HL-60 (cell line): ENCODE measurements around the gene SLC7A10.

Experiments used
- DNase-seq, 2 experiments: peaks; one replicate each; pipeline ENCODE4 v3.0.0-alpha.2; 2010 to 2020; ENCODE audit warnings: low read depth in 1 of 2, low spot score in 1 of 2
- H3K27ac ChIP-seq: fragments of 250-450 bp; sonication (Bioruptor Pico); replicated peaks from 2 replicates; pipeline ENCODE4 v1.5.1; 2020; ENCODE audit warnings: mild to moderate bottlenecking, moderate library complexity
- H3K27me3 ChIP-seq: fragments of 250-450 bp; sonication (Bioruptor Pico); 2 replicates; pipeline ENCODE4 v1.5.1; 2021; ENCODE audit warnings: mild to moderate bottlenecking, moderate library complexity; ENCODE audit not compliant: insufficient read depth, poor library complexity, severe bottlenecking
- H3K4me3 ChIP-seq: replicated peaks from 2 replicates; pipeline ENCODE4 v1.5.1; 2011; ENCODE audit warnings: mild to moderate bottlenecking, control low read depth, low read length; ENCODE audit not compliant: insufficient read depth
- CTCF ChIP-seq: IDR thresholded peaks from one replicate; pipeline ENCODE4 v1.5.1; 2011; ENCODE audit warnings: low read length, control low read depth, inconsistent platforms; ENCODE audit not compliant: insufficient read depth
- GABPA ChIP-seq: IDR thresholded peaks from 2 replicates; pipeline ENCODE4 v1.6.1; 2012; ENCODE audit warnings: low read depth
- POLR2AphosphoS5 ChIP-seq: IDR thresholded peaks from 2 replicates; pipeline ENCODE4 v1.6.1; 2012; ENCODE audit warnings: low read depth
- REST ChIP-seq: IDR thresholded peaks from 2 replicates; pipeline ENCODE4 v1.6.1; 2012; ENCODE audit warnings: low read depth; ENCODE audit not compliant: insufficient replicate concordance
- SPI1 ChIP-seq: IDR thresholded peaks from 2 replicates; pipeline ENCODE4 v1.6.1; 2012; ENCODE audit warnings: low read depth, mild to moderate bottlenecking, borderline replicate concordance

The SLC7A10 gene

GRCh38 chr19:33273065-33273736 lies 47.6 kb upstream of the SLC7A10 start:
- TF ChIP-seq CTCF (no peak), REST (no peak), SPI1 (no peak), GABPA (no peak), POLR2AphosphoS5 (no peak)
- no peaks in the 10 kb centered on the region for H3K27me3 ChIP-seq
- 0 out of 2 replicates have a peak overlapping the region, but pooled peaks have one; percentile 17 for H3K4me3 ChIP-seq
- H3K27ac ChIP-seq, result peak overlapping the region; percentile 88
- peak in 1 of 2 experiments; percentile 43 for DNase-seq

- H3K27ac ChIP-seq, result peak overlapping the region; percentile 47
- TF ChIP-seq CTCF (no peak), POLR2AphosphoS5 (no peak), GABPA (no peak), REST (no peak), SPI1 (no peak)
- DNase-seq, result no peak
These were observed 45.8 kb upstream of the SLC7A10 start for GRCh38 chr19:33271246-33272021.

GRCh38 chr19:33270769-33271168 lies 45.1 kb upstream of the SLC7A10 start:
- no peak for DNase-seq
- Histone ChIP-seq H3K4me3 (no peak overlapping the region), H3K27me3 (no peaks in the 10 kb centered on the region), H3K27ac (peak overlapping the region; percentile 47)
- TF ChIP-seq REST, result no peak
- TF ChIP-seq GABPA, result no peak
- no peak for TF ChIP-seq SPI1
- no peak for TF ChIP-seq POLR2AphosphoS5
- no peak for TF ChIP-seq CTCF

More at GRCh38 chr19:33271246-33272021, 45.8 kb upstream of the SLC7A10 start:
- H3K4me3 ChIP-seq, result no peak overlapping the region
- H3K27me3 ChIP-seq, result no peaks in the 10 kb centered on the region
